AG09309 (cell line): Measurements from ENCODE around the gene DNM3.

ENCODE experiments used
- DNase-seq: peaks from one replicate; pipeline ENCODE4 v3.0.0-alpha.2; 2010; ENCODE audit warnings: low read depth
- H3K4me3 ChIP-seq: 2 replicates; pipeline ENCODE4 v1.5.1; 2011; ENCODE audit warnings: mild to moderate bottlenecking, low read depth, low read length, moderate library complexity; ENCODE audit not compliant: control insufficient read depth
- TF ChIP-seq, protein P1 (sequence below): IDR thresholded peaks from 2 replicates; pipeline ENCODE4 v1.5.1; 2011; ENCODE audit warnings: mild to moderate bottlenecking, low read depth, low read length, inconsistent platforms; ENCODE audit not compliant: insufficient read depth, control insufficient read depth; ENCODE audit errors: missing control alignments

The DNM3 gene

DNA sequence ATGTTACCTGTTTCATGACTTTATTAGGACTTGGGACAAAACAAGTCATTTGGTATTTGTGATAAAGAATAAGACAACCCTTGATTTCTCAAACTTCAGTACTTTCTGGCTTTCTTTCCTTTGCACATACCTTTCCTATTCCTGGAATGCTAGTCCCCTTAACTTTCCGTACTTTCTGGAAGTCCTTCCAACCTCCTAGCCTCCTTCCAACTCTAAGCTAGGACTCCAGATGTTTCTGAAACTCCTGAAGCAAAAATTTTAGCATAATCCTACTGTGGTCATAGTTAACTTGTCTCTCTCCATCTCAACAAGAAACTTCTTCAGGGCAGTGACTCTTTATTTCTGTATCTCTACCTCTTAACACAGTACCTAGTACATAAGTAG, 559.4 kb downstream of the DNM3 start:
- DNase-seq = no peak
- TF ChIP-seq, protein P1, sequence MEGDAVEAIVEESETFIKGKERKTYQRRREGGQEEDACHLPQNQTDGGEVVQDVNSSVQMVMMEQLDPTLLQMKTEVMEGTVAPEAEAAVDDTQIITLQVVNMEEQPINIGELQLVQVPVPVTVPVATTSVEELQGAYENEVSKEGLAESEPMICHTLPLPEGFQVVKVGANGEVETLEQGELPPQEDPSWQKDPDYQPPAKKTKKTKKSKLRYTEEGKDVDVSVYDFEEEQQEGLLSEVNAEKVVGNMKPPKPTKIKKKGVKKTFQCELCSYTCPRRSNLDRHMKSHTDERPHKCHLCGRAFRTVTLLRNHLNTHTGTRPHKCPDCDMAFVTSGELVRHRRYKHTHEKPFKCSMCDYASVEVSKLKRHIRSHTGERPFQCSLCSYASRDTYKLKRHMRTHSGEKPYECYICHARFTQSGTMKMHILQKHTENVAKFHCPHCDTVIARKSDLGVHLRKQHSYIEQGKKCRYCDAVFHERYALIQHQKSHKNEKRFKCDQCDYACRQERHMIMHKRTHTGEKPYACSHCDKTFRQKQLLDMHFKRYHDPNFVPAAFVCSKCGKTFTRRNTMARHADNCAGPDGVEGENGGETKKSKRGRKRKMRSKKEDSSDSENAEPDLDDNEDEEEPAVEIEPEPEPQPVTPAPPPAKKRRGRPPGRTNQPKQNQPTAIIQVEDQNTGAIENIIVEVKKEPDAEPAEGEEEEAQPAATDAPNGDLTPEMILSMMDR = no peak
- H3K4me3 ChIP-seq = no peak overlapping the region

DNA sequence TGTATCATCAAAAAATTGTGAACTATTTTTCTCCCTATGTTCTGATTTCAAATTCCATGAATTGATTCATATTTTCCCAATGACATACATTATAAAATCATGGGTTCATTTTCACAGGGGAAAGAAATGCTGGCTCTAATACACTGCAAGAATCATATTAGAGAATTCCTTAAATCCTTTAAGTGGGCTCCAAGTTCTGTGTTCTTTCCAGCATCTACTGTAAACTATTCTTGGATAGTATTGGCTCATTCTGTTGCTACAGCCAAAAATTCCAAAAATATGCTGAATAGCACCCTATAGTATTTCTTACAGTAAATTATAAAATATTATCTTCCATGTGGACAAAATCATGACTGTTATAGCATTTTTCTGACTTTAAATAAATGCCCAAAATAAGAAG, 560.2 kb downstream of the DNM3 start:
- TF ChIP-seq, protein P1 = no peak
- no peak overlapping the region for H3K4me3 ChIP-seq
- DNase-seq = no peak

DNA sequence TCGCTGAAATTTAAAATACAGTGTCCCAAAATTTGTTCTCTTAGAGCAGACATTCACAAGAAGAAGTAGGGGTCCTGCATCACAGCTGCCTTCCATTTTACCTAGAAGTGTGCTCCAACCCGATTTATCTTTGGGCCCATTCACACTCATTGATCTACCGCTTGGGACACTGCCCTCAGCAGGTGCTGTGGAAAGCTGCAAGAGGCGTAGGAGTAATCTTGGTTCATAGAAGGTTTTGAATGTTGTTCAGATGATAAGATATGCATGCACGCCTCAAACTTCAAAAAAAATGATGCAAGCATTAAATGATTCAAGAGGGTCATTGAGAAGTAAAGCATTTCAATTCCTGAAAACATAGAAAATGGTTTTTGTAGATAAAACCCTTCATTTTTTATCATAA, 560.6 kb downstream of the DNM3 start:
- H3K4me3 ChIP-seq = no peak overlapping the region
- TF ChIP-seq, protein P1 = no peak
- no peak for DNase-seq

DNA sequence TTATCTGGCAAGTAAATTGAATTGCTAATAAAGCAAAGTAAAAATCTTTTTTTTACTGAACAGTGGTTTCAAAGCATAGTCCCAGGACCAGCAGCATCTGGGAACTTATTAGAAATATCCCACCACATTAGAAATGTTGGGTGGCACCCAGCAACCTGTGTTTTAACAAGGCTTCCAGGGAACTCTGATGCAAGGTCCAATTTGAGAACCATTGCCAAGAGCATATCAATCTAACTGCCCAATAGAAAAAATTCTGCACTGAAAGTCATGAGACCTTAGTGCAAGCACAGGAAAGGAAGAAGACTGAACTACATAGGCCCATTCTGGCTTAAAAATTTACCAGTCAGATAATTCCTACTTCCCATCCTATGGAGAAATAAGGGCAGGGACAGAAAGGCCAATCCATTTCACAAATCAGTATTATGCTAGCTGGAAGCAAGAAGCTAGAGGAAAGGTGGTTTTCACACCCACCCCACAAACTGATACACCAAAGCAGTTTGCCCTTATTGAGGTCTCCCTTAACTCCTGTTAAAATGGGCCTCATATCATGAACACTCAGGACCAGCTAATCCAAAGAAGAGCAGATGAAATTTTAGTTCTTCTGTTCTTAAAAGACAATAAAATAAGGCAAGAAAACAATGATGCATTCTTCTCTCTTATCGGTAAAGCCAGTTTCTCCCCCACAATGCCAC, 561.7 kb downstream of the DNM3 start:
- TF ChIP-seq, protein P1 = no peak
- no peak for DNase-seq
- H3K4me3 ChIP-seq = no peak overlapping the region

DNA sequence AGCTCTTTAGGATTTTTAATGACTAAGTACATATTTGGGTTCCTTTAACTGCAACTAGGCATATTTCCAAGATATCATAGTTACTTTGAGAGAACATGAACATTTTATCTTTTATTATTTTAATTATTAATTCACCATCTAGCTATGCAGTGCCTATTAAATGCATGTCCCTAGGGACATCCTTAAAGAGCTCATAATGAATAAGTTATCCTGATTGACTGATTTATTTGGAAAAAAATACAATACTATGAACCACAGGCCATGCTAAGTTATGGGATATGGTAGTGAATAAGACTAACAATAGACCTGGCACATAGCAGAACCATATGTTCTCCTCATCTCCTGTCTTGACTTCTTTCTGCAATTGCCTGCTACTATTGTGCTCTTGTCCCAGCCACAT, 562.8 kb downstream of the DNM3 start:
- no peak for DNase-seq
- H3K4me3 ChIP-seq = no peak overlapping the region
- TF ChIP-seq, protein P1 = no peak

DNA sequence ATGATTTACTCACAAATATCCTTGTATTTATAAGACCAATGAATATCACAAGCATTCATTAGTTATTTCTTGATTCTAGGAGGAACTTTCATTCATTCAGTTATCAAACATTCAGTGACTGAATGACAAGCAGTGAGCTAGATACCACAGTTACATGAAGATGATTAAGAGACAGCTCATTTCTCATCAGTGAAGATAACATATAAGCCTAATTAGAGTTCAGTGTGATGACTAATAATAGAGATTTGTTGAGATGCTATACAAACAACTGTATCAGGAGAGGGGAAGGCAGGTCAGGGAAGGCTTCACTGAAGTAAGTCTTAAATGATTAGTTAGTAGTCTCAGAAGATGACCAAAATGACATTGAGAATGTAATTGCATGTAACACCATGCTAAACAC, 564.6 kb downstream of the DNM3 start:
- H3K4me3 ChIP-seq = no peak overlapping the region
- DNase-seq = no peak
- TF ChIP-seq, protein P1 = no peak

DNA sequence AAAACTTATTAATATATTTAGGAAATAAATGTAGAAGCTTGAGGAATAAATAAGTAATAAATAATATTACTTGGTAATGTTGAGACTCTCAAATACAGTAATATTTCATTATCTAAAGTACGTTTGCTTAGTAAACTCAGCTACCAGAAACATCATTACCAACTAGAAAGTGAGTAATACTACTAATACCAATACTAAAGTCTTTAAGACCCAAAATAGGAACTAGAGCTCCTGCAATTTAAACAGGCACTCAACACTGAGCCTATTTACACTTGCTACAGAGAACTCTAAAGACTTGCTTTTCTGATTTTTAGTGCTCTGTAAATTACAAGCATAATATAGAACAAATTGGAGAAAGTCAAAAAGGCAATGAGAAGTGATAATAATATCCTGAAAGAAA, 565.7 kb downstream of the DNM3 start:
- H3K4me3 ChIP-seq = no peak overlapping the region
- TF ChIP-seq, protein P1 = no peak
- no peak for DNase-seq
